Activated CD8-positive, alpha-beta memory T cell treated with anti-CD3 and anti-CD28 coated beads, Interleukin-2, amount 50 U/mL, for 1 hour (primary cell): Measurements from ENCODE around the gene YAE1.
"Not testable (repeated sequence)": the region's sequence is repeated elsewhere in the genome, so short reads cannot be mapped to it uniquely, and the experiment has no call there.

Experiments used
- DNase-seq: peaks from one replicate; pipeline ENCODE4 v3.0.0-alpha.2; 2020; ENCODE audit errors: extremely low read depth

YAE1 gene, protein sequence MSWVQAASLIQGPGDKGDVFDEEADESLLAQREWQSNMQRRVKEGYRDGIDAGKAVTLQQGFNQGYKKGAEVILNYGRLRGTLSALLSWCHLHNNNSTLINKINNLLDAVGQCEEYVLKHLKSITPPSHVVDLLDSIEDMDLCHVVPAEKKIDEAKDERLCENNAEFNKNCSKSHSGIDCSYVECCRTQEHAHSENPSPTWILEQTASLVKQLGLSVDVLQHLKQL

GRCh38 chr7:39566023-39566921 lies at the start of gene YAE1:
TSS of gene YAE1 (plus strand) at chr7:39566404. CDS start at chr7:39566419, 15 bp downstream.
- peak; percentile 42 for DNase-seq

DNA sequence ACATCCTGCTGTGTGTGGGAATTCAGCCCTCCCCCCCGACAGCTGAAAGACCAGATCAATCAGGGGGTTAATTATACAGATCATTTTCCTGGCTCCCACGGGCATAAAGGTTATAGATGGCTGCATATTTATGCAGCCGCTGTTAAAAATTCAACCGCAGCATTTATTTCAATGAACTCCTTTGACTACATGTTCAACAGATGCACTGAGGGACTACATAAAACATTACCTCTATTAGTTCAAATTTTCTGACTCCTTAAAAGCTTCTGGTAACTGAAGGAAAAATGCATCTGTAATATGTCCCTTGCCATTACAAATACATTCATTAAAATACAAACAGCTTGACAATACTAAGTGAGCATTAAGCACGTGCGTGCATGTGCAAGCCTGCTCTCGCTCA lies 49.7 kb upstream of the YAE1 start:
- no peak for DNase-seq

GRCh38 chr7:39517240-39517639 lies 49.0 kb upstream of the YAE1 start:
- no peak for DNase-seq

DNA sequence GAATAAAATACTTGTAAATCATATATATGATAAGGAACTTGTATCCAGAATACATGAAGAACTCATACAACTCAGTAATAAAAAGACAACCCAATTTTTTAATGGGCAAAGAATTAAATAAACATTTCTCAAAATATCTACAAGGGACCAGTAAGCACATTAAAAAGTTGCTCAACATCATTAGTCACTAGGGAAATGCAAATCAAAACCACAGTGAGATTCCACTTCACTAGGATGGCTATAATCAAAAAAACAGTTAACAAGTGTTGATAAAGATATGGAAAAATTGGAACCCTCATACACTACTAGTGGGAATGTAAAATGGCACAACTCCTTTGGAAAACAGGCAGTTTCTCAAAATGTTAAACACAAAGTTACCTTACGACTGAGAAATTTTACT lies 40.3 kb upstream of the YAE1 start:
- no peak for DNase-seq

DNA sequence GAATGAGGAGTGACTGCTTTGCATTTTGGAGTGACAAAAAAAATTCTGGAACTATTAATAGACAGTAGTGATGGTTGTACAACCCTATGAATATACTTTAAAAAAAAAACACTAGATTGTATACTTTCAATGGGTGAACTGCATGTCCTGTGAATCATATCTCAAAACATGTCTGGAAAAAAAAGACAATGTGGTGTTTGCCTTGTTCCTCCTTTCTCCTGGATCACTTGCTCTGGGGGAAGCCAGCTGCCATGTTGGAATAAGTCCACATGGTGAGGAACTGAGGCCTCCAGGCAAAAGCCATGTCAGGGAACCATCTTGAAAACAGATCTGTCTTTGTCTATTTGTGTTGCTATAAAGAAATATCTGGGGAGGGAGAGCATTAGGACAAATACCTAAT lies 39.5 kb upstream of the YAE1 start:
- no peak for DNase-seq

GRCh38 chr7:39527296-39527695 lies 38.9 kb upstream of the YAE1 start:
- DNase-seq = no peak

DNA sequence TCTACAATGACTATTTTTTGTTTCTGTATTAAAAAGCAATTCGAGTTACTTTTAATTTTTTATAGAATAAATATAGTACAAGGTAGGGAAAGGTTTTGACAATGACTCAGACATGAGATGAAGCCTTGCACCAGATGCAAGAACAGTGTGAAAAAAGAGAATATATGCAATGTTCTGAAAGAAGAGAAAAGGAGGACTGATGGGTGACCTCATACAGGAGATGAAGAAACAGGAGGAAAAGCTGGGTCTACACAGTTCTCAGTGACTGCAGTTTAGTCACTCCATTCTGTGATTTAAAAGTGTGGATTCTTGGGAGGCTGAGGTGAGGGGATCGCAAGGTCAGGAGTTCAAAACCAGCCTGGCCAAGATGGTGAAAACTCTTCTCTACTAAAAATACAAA lies 38.3 kb upstream of the YAE1 start:
- DNase-seq = no peak

GRCh38 chr7:39528849-39529248 lies 37.4 kb upstream of the YAE1 start:
- no peak for DNase-seq

GRCh38 chr7:39529582-39529981 lies 36.6 kb upstream of the YAE1 start:
- no peak for DNase-seq

DNA sequence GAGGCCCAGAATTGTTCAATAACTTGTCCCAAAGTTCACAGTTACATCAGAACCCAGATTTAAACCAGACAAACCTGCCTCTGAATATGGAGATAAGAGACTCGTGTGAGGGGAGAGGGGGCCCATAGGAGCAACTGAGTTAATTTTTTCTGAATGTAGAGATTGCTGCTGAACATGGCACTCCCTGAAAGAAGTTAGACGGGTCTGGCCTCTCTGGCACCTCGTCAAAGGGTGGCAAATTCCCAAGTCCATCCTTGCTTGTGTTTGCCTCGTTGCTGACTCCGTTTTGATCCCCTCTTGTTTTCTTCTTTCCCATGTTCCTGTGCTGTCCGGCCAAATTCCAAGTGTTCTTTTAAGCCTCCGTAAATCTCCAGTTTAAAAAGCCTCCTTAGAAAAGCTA lies 35.2 kb upstream of the YAE1 start:
- DNase-seq = no peak

DNA sequence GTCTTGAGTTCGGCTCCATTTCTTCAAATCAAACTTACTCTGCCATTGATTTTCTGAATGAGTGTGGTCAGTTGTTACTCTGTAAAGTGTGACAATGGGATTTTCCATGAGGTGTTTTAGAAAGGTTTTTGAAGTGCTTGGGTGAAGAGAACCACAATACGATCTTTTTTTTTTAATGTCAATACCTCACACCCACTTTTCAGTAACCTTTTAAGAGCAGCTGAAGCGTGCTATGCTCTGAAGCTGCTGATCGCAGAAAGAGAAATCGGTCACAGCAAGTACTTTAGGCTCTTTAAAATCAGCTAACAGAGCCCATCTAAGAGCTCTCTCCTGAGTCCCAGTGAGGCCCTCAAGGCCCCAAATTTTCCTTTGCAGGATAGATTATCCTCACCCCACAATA lies 34.4 kb upstream of the YAE1 start:
- DNase-seq = no peak

DNA sequence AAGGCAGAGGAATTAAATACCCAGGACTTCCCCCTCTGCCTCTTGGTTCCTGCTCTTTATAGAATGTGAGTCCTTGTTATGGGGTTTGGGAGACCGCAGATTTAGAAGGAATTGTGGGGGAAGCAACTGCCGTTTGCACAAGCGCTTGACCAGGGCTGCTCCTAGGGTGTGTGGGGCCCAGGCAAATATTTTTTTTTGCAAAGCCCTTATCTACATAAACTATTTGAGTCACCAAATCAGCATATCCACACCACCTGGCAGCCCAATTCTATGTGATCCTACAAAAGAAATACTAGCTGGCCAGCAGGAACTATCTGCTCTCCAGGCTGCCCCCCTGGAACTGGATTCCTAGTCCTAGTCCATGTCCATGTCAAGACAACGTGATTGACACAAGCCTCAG lies 33.4 kb upstream of the YAE1 start:
- DNase-seq = no peak

GRCh38 chr7:39534599-39534998 lies 31.6 kb upstream of the YAE1 start:
- no peak for DNase-seq

DNA sequence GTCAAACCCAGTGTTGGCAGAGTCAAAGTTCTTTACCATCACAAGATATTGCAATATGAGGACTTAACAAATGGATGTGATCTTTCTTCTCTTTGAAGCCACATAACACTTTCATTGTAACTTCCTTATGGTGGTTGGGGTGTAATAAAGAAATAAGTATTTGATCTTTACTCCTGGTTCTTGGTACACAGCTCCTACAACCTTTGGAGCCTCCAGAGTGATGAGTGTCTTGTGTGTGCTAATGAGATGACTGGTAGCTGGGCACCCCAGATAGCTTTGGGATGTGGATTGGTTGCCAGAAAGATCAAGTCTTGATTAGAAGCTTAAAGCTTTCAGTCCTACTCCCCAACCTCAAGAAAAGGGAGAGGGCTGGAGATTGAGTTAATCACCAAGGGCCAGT lies 31.1 kb upstream of the YAE1 start:
- DNase-seq = no peak

DNA sequence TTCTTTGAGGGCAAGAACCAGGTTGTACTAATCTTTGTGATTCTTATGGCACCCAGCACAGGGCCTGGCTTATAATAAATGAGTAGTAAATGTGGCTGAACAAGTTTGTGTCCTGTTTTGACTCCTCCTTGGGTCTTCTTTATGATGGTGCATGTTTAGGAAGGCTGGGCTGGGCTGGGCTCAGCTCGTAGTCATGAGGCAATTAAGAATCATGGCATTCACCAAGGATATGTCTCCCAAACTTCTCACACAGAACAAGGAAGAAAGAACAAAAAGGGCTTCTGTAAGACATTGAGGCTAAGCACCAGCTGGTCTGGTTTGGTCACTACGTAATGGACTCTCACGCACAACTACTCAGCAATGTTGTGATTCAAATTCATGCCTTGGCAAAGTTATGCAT lies 30.5 kb upstream of the YAE1 start:
- no peak for DNase-seq

DNA sequence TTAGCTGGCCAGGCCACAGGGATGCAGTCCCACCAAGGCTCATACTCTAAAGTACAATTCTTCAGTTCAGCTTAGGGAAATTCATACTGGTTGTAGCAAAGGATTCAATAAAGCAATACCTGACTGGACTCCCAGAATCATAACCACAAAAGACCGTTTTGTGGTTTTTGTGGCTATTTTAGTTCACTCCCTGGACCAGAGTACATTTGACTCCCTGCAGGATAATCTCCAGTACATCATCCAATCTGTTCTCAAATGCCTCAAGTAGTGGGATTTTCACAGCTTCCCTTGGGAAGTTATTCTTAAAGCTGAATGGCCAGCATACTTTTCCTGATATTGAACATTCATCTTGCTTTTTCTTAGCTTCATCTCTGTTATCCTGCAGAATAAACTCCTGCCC lies 29.3 kb upstream of the YAE1 start:
- DNase-seq = no peak

DNA sequence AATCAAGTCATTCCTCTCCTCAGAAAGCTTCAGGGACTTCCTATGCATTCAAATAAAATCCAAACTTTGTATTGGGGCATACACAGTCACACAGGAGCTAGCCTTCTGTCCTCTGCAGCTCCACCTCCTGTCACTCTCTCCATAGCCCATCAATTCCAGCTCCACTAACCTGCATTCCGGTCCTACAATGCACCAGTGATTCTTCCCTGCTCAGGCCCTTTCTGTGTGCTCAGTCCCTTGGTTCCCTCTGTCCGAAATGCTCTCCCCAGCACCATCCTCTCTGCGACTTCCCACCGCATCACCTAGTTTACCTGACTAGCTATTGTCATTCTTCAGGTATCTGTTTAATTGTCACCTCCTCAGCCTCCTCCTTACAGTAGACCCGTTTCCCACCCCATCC lies 26.4 kb upstream of the YAE1 start:
- DNase-seq = no peak

- no peak for DNase-seq
These were observed 25.9 kb upstream of the YAE1 start for GRCh38 chr7:39540320-39540719.

DNA sequence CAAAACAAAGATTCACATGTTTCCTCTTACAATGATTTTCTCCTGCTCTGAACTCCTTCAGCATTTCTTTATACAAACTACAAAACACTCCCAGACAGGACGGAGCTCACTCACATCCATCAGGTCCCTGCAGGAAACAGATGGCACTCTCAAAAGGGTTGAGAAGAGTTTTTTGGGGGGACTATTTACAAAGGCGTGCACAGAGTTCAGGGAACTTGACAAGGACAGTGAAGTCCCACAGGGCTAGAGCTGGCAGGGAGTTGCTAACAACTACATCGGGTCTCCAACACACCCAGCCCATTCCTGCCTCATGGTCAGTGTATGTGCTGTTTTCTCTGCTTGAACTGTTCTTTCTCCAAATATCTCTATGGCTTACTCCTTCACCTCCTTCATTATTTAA lies 24.7 kb upstream of the YAE1 start:
- DNase-seq = no peak

- DNase-seq = not testable (repeated sequence)
These were observed 21.4 kb upstream of the YAE1 start for GRCh38 chr7:39544774-39545173.

DNA sequence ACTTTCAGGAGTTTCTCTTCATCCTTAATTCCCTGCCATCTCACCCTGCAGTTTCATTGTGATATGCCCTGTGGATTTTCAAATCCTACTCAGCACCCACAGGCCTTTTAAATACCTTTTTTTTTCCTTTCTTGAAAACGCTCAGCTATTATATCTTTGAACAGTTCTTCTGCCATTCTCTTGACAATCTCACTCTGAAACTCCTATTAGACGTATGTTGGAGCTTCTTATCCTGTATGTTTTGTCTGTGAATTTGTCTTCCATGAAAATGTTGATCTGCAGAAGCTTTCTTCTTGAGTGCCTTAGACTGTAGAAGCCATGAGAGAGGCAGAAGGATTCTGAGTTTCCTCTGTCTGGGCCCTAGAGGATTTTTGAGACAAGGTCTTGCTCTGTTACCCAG lies 18.9 kb upstream of the YAE1 start:
- no peak for DNase-seq

GRCh38 chr7:39550411-39550810 lies 15.8 kb upstream of the YAE1 start:
- no peak for DNase-seq

- no peak for DNase-seq
These were observed 12.8 kb upstream of the YAE1 start for GRCh38 chr7:39553436-39553835.
